RPMI7951 (cell line): ENCODE results near the gene ZGLP1. TPM values are rescaled to one million over a fixed set of nuclear protein-coding genes. Genes with fewer than 3 reads are reported as not detected.
A peak's percentile ranks its signal among the peaks of the same experiment; 100 is the strongest.

ENCODE experiments used
- DNase-seq: peaks from one replicate; pipeline ENCODE4 v3.0.0-alpha.2; 2012; ENCODE audit warnings: low read depth
- total RNA-seq: library from RNA; depleted of rRNA; stranded (reverse); fragments of >200 nt; shearing (Covaris generic); gene quantifications from 2 replicates; pipeline ENCODE4 v1.2.3, GENCODE V29; 2014

Gene ZGLP1
- total RNA-seq, 1 experiment from 2014 or later, result 1.2 TPM

DNA sequence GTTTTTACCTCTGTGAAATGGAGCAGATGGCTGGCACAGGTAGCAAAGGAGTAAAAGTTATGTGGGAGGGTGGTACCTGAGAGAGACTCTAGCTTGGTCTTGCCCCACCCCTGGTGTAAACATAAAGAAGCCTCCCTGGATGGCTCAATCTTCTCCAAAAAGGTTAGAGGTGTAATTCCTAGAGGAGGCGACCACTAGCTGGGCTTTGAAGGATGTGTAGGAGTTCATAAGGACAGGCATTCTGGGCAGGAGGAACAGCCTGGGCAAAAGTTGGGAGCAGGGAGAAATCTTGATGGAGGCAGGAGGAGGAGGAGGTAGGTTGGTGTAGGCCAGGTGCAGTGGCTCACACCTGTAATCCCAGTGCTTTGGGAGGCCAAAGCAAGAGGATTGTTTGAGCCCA is 30.7 kb downstream of the ZGLP1 start:
- no peak for DNase-seq

GRCh38 chr19:10277795-10278589 is 31.6 kb downstream of the ZGLP1 start:
- no peak for DNase-seq

DNA sequence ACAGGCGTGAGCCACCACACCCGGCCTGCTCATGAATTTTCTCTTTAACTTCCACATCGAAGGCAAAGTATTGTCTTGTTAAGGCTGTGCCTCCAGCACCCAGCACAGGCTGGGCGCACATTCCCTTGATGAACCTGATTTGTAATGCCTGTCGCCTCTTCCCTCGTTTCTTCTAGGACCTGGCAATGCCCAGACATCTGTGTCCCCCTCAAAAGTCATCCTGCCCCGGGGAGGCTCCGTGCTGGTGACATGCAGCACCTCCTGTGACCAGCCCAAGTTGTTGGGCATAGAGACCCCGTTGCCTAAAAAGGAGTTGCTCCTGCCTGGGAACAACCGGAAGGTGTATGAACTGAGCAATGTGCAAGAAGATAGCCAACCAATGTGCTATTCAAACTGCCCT is 35.0 kb downstream of the ZGLP1 start:
- no peak for DNase-seq

GRCh38 chr19:10271543-10272086 is 38.0 kb downstream of the ZGLP1 start:
- DNase-seq, result peak; percentile 61

- peak; percentile 92 for DNase-seq
Observed at GRCh38 chr19:10270616-10271394, 38.8 kb downstream of the ZGLP1 start, which contains the start of gene ICAM1. TSS of gene ICAM1 (plus strand) at chr19:10271120. CDS start at chr19:10271160, 40 bp downstream.

GRCh38 chr19:10270180-10270615 is 39.4 kb downstream of the ZGLP1 start:
- peak; percentile 90 for DNase-seq

DNA sequence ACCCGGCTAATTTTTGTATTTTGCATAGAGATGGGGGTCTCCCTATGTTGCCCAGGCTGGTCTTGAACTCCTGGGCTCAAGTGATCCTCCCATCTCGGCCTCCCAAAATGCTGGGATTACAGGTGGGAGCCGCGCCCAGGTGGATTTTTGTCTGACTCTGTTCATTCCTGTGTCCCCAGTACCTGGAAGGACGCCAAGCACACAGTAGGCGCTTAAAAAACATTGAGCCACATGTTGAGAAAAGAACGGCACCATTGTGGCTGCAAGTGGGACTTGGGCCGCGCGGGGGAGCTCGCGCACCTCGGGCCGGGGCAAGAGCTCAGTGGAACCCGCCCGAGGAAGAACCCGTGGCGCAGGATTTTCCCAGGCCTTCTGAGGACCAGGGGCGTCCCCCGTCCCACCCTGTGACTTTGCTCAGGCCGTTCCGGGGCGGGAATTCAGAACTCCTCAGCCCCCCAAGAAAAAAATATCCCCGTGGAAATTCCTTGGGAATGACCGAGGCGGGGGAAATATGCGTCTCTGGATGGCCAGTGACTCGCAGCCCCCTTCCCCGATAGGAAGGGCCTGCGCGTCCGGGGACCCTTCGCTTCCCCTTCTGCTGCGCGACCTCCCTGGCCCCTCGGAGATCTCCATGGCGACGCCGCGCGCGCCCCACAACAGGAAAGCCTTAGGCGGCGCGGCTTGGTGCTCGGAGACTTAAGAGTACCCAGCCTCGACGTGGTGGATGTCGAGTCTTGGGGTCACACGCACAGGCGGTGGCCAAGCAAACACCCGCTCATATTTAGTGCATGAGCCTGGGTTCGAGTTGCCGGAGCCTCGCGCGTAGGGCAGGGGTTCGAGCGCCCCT is 40.1 kb downstream of the ZGLP1 start:
- DNase-seq, result peak; percentile 77

DNA sequence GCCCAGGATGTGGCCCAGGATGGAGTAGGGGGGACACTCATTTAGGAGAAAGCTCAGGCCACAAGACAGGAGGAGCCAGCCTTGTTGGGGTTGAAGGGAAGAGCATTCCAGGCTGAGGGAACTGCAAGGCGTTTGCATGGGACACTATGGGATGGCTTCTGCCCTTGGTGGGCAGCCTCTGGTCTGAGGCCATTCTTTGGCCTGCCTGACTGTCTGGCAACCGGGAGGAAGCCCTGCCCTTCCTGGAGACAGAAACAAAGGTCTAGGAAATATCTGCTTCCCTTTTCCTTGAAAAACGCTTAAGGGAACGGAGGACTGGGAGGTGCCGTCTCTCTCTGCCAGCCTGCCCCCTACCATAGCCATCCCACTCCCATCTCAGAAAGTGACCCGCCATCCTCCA is 41.5 kb downstream of the ZGLP1 start:
- no peak for DNase-seq

DNA sequence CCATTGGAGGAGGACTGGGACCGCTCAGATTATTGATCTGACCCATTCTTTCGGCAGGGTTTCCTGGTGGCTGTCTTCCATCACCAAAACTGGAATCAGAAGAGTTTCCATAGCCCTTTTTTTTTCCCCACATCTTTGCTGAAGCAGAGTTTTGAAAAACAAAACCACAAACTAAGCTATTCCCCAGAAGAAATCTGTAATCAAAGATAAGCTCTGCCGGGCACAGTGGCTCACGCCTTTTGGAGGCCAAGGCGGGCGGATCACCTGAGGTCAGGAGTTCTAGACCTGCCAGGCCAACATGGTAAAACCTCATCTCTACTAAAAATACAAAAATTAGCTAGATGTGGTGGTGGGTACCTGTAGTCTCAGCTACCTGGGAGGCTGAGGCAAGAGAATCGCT is 42.9 kb downstream of the ZGLP1 start:
- DNase-seq, result no peak

DNA sequence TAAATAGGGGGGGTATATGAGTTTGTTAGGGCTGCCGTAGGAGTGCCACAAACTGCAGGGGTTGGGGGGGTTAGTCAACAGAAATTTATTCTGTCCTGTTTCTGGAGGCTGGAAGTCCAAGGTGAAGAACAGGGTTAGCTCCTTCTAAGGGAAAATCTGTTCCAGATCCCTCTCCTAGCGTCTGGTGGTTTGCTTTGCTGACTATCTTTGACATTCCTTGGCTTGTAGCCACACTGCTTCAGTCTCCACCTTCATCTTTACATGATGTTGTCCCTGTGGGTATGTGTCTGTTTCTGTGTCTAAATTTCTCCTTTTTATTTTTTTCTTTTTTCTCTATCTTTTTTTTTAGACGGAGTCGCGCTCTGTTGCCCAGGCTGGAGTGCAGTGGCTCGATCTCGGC is 46.8 kb downstream of the ZGLP1 start:
- peak; percentile 46 for DNase-seq

GRCh38 chr19:10260141-10260584 is 49.5 kb downstream of the ZGLP1 start:
- DNase-seq, result no peak

DNA sequence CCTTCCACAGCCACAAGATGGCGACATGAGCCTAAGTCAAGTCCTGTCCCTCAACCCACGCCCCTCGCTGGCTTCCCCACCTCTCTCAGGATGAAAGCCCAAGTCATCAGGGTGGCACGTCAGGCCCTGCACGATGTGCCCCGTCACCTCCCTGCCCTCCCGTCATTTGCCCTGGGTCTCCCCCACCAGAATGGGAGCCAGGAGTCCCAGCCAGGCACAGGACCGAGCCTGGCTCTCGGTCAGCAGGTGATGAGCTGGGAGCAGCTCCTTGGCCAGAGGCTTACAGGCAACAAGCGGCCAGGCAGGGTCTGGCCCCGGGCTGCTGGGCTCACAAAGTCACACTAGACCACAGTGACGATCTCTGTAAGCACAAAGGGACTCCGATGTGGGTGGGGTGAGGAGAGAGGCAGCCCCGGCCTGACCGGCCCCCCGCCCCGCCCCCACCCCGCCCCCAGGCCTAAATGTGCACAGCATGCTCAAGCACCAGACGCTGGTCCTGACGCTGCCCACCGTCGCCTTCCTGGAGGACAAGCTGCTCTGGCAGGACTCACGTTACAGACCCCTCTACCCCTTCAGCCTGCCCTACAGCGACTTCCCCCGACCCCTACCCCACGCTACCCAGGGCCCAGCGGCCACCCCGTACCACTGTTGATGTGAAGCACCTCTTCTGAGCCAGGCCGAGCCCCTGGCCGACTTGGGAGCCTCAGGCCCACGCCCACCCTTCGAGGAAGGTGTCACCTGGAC is 50.3 kb downstream of the ZGLP1 start:
- peak; percentile 73 for DNase-seq

- DNase-seq, result no peak
Observed at GRCh38 chr19:10258080-10258710, 51.4 kb downstream of the ZGLP1 start.

GRCh38 chr19:10256970-10257615 is 52.5 kb downstream of the ZGLP1 start:
- DNase-seq, result no peak

- DNase-seq, result no peak
Observed at GRCh38 chr19:10256551-10256950, 53.1 kb downstream of the ZGLP1 start.

- no peak for DNase-seq
Observed at GRCh38 chr19:10255358-10255757, 54.3 kb downstream of the ZGLP1 start.
